ENCODE results near the gene EPB42. TPM values are rescaled to one million over a fixed set of nuclear protein-coding genes. Genes with fewer than 3 reads are reported as not detected.

EPB42 gene
- polyA plus RNA-seq, 1 donor (not counting 4 experiments of a cell fraction or from before 2014, with no cell fraction given): not detected

- Histone ChIP-seq H2AFZ (ENCODE audit: control insufficient read depth, low read length) (no peak overlapping the region), H4K20me1 (ENCODE audit: control insufficient read depth, extremely low read depth, insufficient read depth, low read length) (no peaks in the 10 kb centered on the region), H3K9ac (ENCODE audit: control insufficient read depth, extremely low read depth, insufficient read depth, low read length) (no peak overlapping the region), H3K4me1 (ENCODE audit: control insufficient read depth, extremely low read depth, insufficient read depth, low read length) (peaks cover 12% of the 10 kb centered on the region), H3K27ac (ENCODE audit: control insufficient read depth, insufficient read depth, low read length) (no peak overlapping the region), H3K4me2 (ENCODE audit: control insufficient read depth, extremely low read depth, insufficient read depth, low read depth, low read length) (no peak overlapping the region), H3K4me3 (ENCODE audit: control insufficient read depth in 2 of 3, extremely low read depth in 1 of 3, insufficient read depth in 2 of 3, low read depth in 1 of 3, low read length in 3 of 3) (no peak overlapping the region), H3K9me3 (ENCODE audit: control insufficient read depth, low read depth, low read length) (no peaks in the 10 kb centered on the region), H3K79me2 (ENCODE audit: control insufficient read depth, insufficient read depth, low read length) (no peaks in the 10 kb centered on the region), H3K36me3 (ENCODE audit: control insufficient read depth in 2 of 2, extremely low read depth in 1 of 2, insufficient read depth in 2 of 2, low read length in 2 of 2) (no peaks in the 10 kb centered on the region), H3K27me3 (ENCODE audit: control insufficient read depth, extremely low read depth, insufficient read depth, low read length) (no peaks in the 10 kb centered on the region), H3K9me1 (ENCODE audit: control insufficient read depth, extremely low read depth, insufficient read depth, low read length) (no peaks in the 10 kb centered on the region)
- dilution Hi-C loops (cut with MboI; ENCODE audit: extremely low pct_ligation_motif_present, low sequenced_read_pairs): no loop called here
- TF ChIP-seq EZH2 (IDR thresholded peaks at IDR 0.05; ENCODE audit: low read length) (no peak), CTCF (optimal IDR thresholded peaks at IDR 0.05 in 1 of 3, IDR thresholded peaks at IDR 0.05 in 1 of 3, conservative IDR thresholded peaks at IDR 0.05 in 1 of 3; ENCODE audit: extremely low read depth in 1 of 3, insufficient read depth in 2 of 3, low read length in 3 of 3) (no peak)
- FAIRE-seq: no peak
- DNase-seq (ENCODE audit: low read depth, low spot score): no peak
Observed at GRCh38 chr15:43249699-43250203, 28.9 kb upstream of the EPB42 start.

- Histone ChIP-seq H3K9ac (ENCODE audit: control insufficient read depth, extremely low read depth, insufficient read depth, low read length) (no peak overlapping the region), H3K4me2 (ENCODE audit: control insufficient read depth, extremely low read depth, insufficient read depth, low read depth, low read length) (no peak overlapping the region), H3K9me1 (ENCODE audit: control insufficient read depth, extremely low read depth, insufficient read depth, low read length) (no peaks in the 10 kb centered on the region), H3K79me2 (ENCODE audit: control insufficient read depth, insufficient read depth, low read length) (no peaks in the 10 kb centered on the region), H3K9me3 (ENCODE audit: control insufficient read depth, low read depth, low read length) (no peaks in the 10 kb centered on the region), H3K27ac (ENCODE audit: control insufficient read depth, insufficient read depth, low read length) (no peak overlapping the region), H4K20me1 (ENCODE audit: control insufficient read depth, extremely low read depth, insufficient read depth, low read length) (no peaks in the 10 kb centered on the region), H2AFZ (ENCODE audit: control insufficient read depth, low read length) (no peak overlapping the region), H3K4me1 (ENCODE audit: control insufficient read depth, extremely low read depth, insufficient read depth, low read length) (peaks cover 12% of the 10 kb centered on the region), H3K36me3 (ENCODE audit: control insufficient read depth in 2 of 2, extremely low read depth in 1 of 2, insufficient read depth in 2 of 2, low read length in 2 of 2) (no peaks in the 10 kb centered on the region), H3K27me3 (ENCODE audit: control insufficient read depth, extremely low read depth, insufficient read depth, low read length) (no peaks in the 10 kb centered on the region), H3K4me3 (ENCODE audit: control insufficient read depth in 2 of 3, extremely low read depth in 1 of 3, insufficient read depth in 2 of 3, low read depth in 1 of 3, low read length in 3 of 3) (no peak overlapping the region)
- dilution Hi-C loops (cut with MboI; ENCODE audit: extremely low pct_ligation_motif_present, low sequenced_read_pairs): no loop called here
- TF ChIP-seq CTCF (optimal IDR thresholded peaks at IDR 0.05 in 1 of 3, IDR thresholded peaks at IDR 0.05 in 1 of 3, conservative IDR thresholded peaks at IDR 0.05 in 1 of 3; ENCODE audit: extremely low read depth in 1 of 3, insufficient read depth in 2 of 3, low read length in 3 of 3) (no peak), EZH2 (IDR thresholded peaks at IDR 0.05; ENCODE audit: low read length) (no peak)
- no peak for DNase-seq (ENCODE audit: low read depth, low spot score)
- FAIRE-seq: no peak
Observed at GRCh38 chr15:43249236-43249635, 28.4 kb upstream of the EPB42 start.
